Measurements from ENCODE around the gene SLC23A2. TPM values are rescaled to one million over a fixed set of nuclear protein-coding genes. Genes with fewer than 3 reads are reported as not detected.
"Not testable (repeated sequence)": the region's sequence is repeated elsewhere in the genome, so short reads cannot be mapped to it uniquely, and the experiment has no call there.

Gene SLC23A2
- polyA plus RNA-seq, 1 of the 3 experiments (the other 2 are of a cell fraction) = 14.0 TPM

- Histone ChIP-seq H3K4me1 (ENCODE audit: control insufficient read depth in 1 of 2, insufficient read depth in 2 of 2, low read depth in 1 of 2, low read length in 1 of 2) (no peaks in the 10 kb centered on the region; a peak in 1 of 4 replicates), H4K20me1 (ENCODE audit: insufficient read depth) (no peaks in the 10 kb centered on the region), H3K27ac (ENCODE audit: low read depth in 2 of 2, low read length in 1 of 2) (no peak overlapping the region), H3F3A (replicated peaks; ENCODE audit: insufficient read depth) (no peaks in the 10 kb centered on the region), H2AFZ (ENCODE audit: low read depth) (no peak overlapping the region), H3K9me2 (no peaks in the 10 kb centered on the region), H3K4me2 (no peak overlapping the region), H3K79me2 (ENCODE audit: insufficient read depth) (peaks cover 33% of the 10 kb centered on the region), H3K9ac (no peak overlapping the region), H3K4me3 (ENCODE audit: low read depth in 2 of 2, low read length in 1 of 2) (no peak overlapping the region), H3K27me3 (ENCODE audit: insufficient read depth) (no peaks in the 10 kb centered on the region), H3K9me3 (no peaks in the 10 kb centered on the region), H3K36me3 (replicated peaks in 1 of 2; ENCODE audit: control insufficient read depth in 1 of 2, insufficient read depth in 2 of 2, low read length in 1 of 2) (no peaks in the 10 kb centered on the region)
- TF ChIP-seq PBX3 (IDR thresholded peaks at IDR 0.05) (no peak), FOXM1 (IDR thresholded peaks at IDR 0.05; ENCODE audit: low read depth) (no peak), FOSL2 (IDR thresholded peaks at IDR 0.05; ENCODE audit: borderline replicate concordance, low read depth) (no peak), YY1 (IDR thresholded peaks at IDR 0.05; ENCODE audit: low read depth) (no peak), RFX5 (IDR thresholded peaks at IDR 0.05; ENCODE audit: low read length) (no peak), SMC3 (IDR thresholded peaks at IDR 0.05; ENCODE audit: low read depth, low read length) (no peak), CTCF (IDR thresholded peaks at IDR 0.05) (no peak), MAX (IDR thresholded peaks at IDR 0.05; ENCODE audit: low read depth) (no peak), MEF2A (IDR thresholded peaks at IDR 0.05; ENCODE audit: borderline replicate concordance, low read depth) (no peak)
- TF ChIP-seq, protein P1, sequence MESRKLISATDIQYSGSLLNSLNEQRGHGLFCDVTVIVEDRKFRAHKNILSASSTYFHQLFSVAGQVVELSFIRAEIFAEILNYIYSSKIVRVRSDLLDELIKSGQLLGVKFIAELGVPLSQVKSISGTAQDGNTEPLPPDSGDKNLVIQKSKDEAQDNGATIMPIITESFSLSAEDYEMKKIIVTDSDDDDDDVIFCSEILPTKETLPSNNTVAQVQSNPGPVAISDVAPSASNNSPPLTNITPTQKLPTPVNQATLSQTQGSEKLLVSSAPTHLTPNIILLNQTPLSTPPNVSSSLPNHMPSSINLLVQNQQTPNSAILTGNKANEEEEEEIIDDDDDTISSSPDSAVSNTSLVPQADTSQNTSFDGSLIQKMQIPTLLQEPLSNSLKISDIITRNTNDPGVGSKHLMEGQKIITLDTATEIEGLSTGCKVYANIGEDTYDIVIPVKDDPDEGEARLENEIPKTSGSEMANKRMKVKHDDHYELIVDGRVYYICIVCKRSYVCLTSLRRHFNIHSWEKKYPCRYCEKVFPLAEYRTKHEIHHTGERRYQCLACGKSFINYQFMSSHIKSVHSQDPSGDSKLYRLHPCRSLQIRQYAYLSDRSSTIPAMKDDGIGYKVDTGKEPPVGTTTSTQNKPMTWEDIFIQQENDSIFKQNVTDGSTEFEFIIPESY (IDR thresholded peaks at IDR 0.05; ENCODE audit: borderline replicate concordance, low read depth) = no peak
- TF ChIP-seq, protein P2, sequence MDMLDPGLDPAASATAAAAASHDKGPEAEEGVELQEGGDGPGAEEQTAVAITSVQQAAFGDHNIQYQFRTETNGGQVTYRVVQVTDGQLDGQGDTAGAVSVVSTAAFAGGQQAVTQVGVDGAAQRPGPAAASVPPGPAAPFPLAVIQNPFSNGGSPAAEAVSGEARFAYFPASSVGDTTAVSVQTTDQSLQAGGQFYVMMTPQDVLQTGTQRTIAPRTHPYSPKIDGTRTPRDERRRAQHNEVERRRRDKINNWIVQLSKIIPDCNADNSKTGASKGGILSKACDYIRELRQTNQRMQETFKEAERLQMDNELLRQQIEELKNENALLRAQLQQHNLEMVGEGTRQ (IDR thresholded peaks at IDR 0.05; ENCODE audit: borderline replicate concordance, low read depth, low read length) = no peak
- no peak for DNase-seq
- ChIA-PET POLR2A (no interaction called here), CTCF (interaction anchor here (1.6 kb wide), 1 partner anchor 12 kb away, joined by 5 read pairs; no protein-coding TSS in a partner anchor)
- WGBS (ENCODE audit: low lambda C conversion rate) = 90% methylated on average over 10 of the region's 10 CpGs
Observed at GRCh38 chr20:4978050-4978918, 23.0 kb downstream of the SLC23A2 start.

DNA sequence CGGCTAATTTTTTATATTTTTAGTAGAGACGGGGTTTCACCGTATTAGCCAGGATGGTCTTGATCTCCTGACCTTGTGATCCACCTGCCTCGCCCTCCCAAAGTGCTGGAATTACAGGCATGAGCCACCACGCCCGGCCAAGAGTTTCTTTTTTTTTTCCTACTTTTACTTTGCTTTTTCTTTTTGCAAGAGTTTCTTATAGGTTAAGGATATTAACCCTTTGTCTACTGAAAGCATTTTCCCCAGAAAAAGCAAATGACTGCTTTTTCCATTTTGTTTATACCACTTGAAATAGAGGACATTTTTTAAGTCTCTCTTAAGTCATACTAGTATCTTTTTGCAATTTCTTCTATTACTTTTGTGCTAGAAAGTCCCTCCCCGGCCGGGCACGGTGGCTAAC lies 25.3 kb downstream of the SLC23A2 start:
- H3F3A ChIP-seq (replicated peaks; ENCODE audit: insufficient read depth); H2AFZ ChIP-seq (ENCODE audit: low read depth); H3K4me3 ChIP-seq (ENCODE audit: low read depth in 2 of 2, low read length in 1 of 2); H3K9ac ChIP-seq; H3K27ac ChIP-seq (ENCODE audit: low read depth in 2 of 2, low read length in 1 of 2); H3K9me2 ChIP-seq; H3K9me3 ChIP-seq; H3K4me1 ChIP-seq (ENCODE audit: control insufficient read depth in 1 of 2, insufficient read depth in 2 of 2, low read depth in 1 of 2, low read length in 1 of 2); H3K36me3 ChIP-seq (replicated peaks in 1 of 2; ENCODE audit: control insufficient read depth in 1 of 2, insufficient read depth in 2 of 2, low read length in 1 of 2); H3K27me3 ChIP-seq (ENCODE audit: insufficient read depth); POLR2A ChIA-PET; H4K20me1 ChIP-seq (ENCODE audit: insufficient read depth); DNase-seq; H3K4me2 ChIP-seq: not testable (repeated sequence)
- 91% methylated on average over 9 of the region's 9 CpGs for WGBS (ENCODE audit: low lambda C conversion rate)
- CTCF ChIA-PET = interaction anchor here (1.0 kb wide), 1 partner anchor 125 kb away, joined by 3 read pairs; no protein-coding TSS in a partner anchor
- H3K79me2 ChIP-seq (ENCODE audit: insufficient read depth) = peaks cover 33% of the 10 kb centered on the region
